A549 (cell line): ENCODE results near the gene PYGO1. TPM values are rescaled to one million over a fixed set of nuclear protein-coding genes. Genes with fewer than 3 reads are reported as not detected.
"Not testable (repeated sequence)": the region's sequence is repeated elsewhere in the genome, so short reads cannot be mapped to it uniquely, and the experiment has no call there.

Experiments used
- ATAC-seq, 2 experiments: fragments of 200-7000 bp in 1 of 2; fragments of >200 bp in 1 of 2; cut with Nextera tagmentation in 1 of 2; cut with Tn5 transposase in 1 of 2; 3 replicates each; pipeline versions ENCODE4 v1.8.0 to v1.9.1; 2018 to 2020; ENCODE audit warnings: mild to moderate bottlenecking in 1 of 2, moderate library complexity in 1 of 2
- CTCF ChIA-PET: fragments of 300-600 bp; sonication (Branson Sonifier 250); formaldehyde crosslinking; extraction: SDS; loops from one replicate; lab custom pipeline; 2021; ENCODE audit warnings: antibody characterized with exemption, inconsistent platforms; lab: Yijun Ruan, JAX
- POLR2A ChIA-PET: fragments of 350-600 bp; formaldehyde crosslinking; extraction: SDS; loops from one replicate; lab custom pipeline; 2021; ENCODE audit warnings: antibody characterized with exemption, inconsistent platforms; lab: Yijun Ruan, JAX
- DNase-seq, 2 experiments: peaks; one replicate each; pipeline versions ENCODE4 v3.0.0 to v3.0.0-alpha.2; 2011 to 2016; ENCODE audit warnings: low read depth in 1 of 2, low spot score in 1 of 2
- FAIRE-seq: peaks from 2 replicates; lab custom pipeline; 2011; peaks lifted over from hg19 to GRCh38; lab: Jason Lieb, UNC
- H3K27ac ChIP-seq, 2 experiments: fragments of >200 bp; sonication (Bioruptor Twin); formaldehyde crosslinking; 3 replicates each; pipeline ENCODE4 v1.5.1; 2016 to 2017
- H3K4me1 ChIP-seq: fragments of >200 bp; sonication (Bioruptor Twin); formaldehyde crosslinking; 3 replicates; pipeline ENCODE4 v1.6.1; 2016
- H3K4me2 ChIP-seq: fragments of >200 bp; sonication (Bioruptor Twin); formaldehyde crosslinking; 3 replicates; pipeline ENCODE4 v1.6.1; 2016
- H3K4me3 ChIP-seq: fragments of >200 bp; sonication (Bioruptor Twin); formaldehyde crosslinking; 3 replicates; pipeline ENCODE4 v1.5.1; 2016
- H3K9me3 ChIP-seq: fragments of >200 bp; sonication (Bioruptor Twin); formaldehyde crosslinking; 3 replicates; pipeline ENCODE4 v1.6.1; 2016
- BCL3 ChIP-seq: fragments of >200 bp; sonication (Bioruptor Twin); formaldehyde crosslinking; IDR thresholded peaks from 3 replicates; pipeline ENCODE4 v1.6.1; 2016
- CTCF ChIP-seq: fragments of >200 bp; sonication (Bioruptor Twin); formaldehyde crosslinking; IDR thresholded peaks from 3 replicates; pipeline ENCODE4 v1.5.1; 2016
- EP300 ChIP-seq, 2 experiments: fragments of >200 bp; sonication (Bioruptor Twin); formaldehyde crosslinking; IDR thresholded peaks; 2 replicates in 1 of 2; 3 replicates in 1 of 2; pipeline ENCODE4 v1.6.1; 2016 to 2017
- FOSL2 ChIP-seq, 2 experiments: fragments of 450-650 bp in 1 of 2; fragments of >200 bp in 1 of 2; sonication (Bioruptor Twin) in 1 of 2; formaldehyde crosslinking; IDR thresholded peaks; 2 replicates each; pipeline versions ENCODE4 v1.5.0 to v1.6.1; 2016 to 2020; ENCODE audit warnings: mild to moderate bottlenecking in 1 of 2, moderate library complexity in 1 of 2
- FOXS1 ChIP-seq: fragments of 250-450 bp; sonication (Bioruptor Pico); IDR thresholded peaks from 2 replicates; pipeline ENCODE4 v1.5.0; 2020; ENCODE audit warnings: mild to moderate bottlenecking, moderate library complexity
- GATA3 ChIP-seq: IDR thresholded peaks from 2 replicates; pipeline ENCODE4 v1.6.1; 2012; ENCODE audit warnings: borderline replicate concordance
- HDAC2 ChIP-seq: fragments of 200-600 bp; sonication (generic); IDR thresholded peaks from 2 replicates; pipeline ENCODE4 v1.6.1; 2016
- HES2 ChIP-seq: fragments of >200 bp; sonication (Bioruptor Twin); formaldehyde crosslinking; IDR thresholded peaks from 2 replicates; pipeline ENCODE4 v1.6.1; 2016
- HEYL ChIP-seq: fragments of 250-450 bp; sonication (Bioruptor Pico); IDR thresholded peaks from 2 replicates; pipeline ENCODE4 v1.8.0; 2021; ENCODE audit warnings: mild to moderate bottlenecking, moderate library complexity
- JUN ChIP-seq, 2 experiments: fragments of >200 bp; sonication (Bioruptor Twin); formaldehyde crosslinking; IDR thresholded peaks; 2 replicates in 1 of 2; 3 replicates in 1 of 2; pipeline ENCODE4 v1.6.1; 2016 to 2017
- MAFK ChIP-seq: fragments of 450-650 bp; IDR thresholded peaks from 2 replicates; pipeline ENCODE4 v1.6.1; 2014; ENCODE audit not compliant: partially characterized antibody
- NFE2L2 ChIP-seq: fragments of 150-350 bp; conservative IDR thresholded peaks from 2 replicates; pipeline ENCODE4 v1.6.1; 2014; ENCODE audit warnings: low read length
- NR3C1 ChIP-seq: fragments of >200 bp; sonication (Bioruptor Twin); formaldehyde crosslinking; IDR thresholded peaks from 3 replicates; pipeline ENCODE4 v1.6.1; 2017
- POLR2AphosphoS2 ChIP-seq: conservative IDR thresholded peaks from 2 replicates; pipeline ENCODE4 v1.6.1; 2012; ENCODE audit warnings: low read length, improper control_type of control experiment, inconsistent platforms
- RARB ChIP-seq: fragments of 250-450 bp; sonication (Bioruptor Pico); IDR thresholded peaks from 2 replicates; pipeline ENCODE4 v1.8.0; 2021; ENCODE audit warnings: mild to moderate bottlenecking, moderate library complexity
- RCOR1 ChIP-seq: fragments of 150-350 bp; IDR thresholded peaks from 2 replicates; pipeline ENCODE4 v1.6.1; 2014; ENCODE audit warnings: antibody characterized with exemption, low read length, low read depth
- RFX5 ChIP-seq: fragments of 450-650 bp; IDR thresholded peaks from 2 replicates; pipeline ENCODE4 v1.7.1; 2014; ENCODE audit warnings: antibody characterized with exemption, mild to moderate bottlenecking, moderate library complexity
- SMC3 ChIP-seq: fragments of >200 bp; sonication (Bioruptor Twin); formaldehyde crosslinking; IDR thresholded peaks from 3 replicates; pipeline ENCODE4 v1.6.1; 2018; ENCODE audit warnings: inconsistent platforms
- ZC3H11A ChIP-seq: fragments of 450-650 bp; IDR thresholded peaks from 2 replicates; pipeline ENCODE4 v1.6.1; 2014; ENCODE audit warnings: antibody characterized with exemption, mild to moderate bottlenecking
- WGBS: methylation state at CpG from one replicate; pipeline ENCODE4 v1.1.6; 2017; ENCODE audit errors: missing lambda C conversion rate; 5-methylcytosine and 5-hydroxymethylcytosine counted together
- polyA plus RNA-seq, 4 experiments: library from polyadenylated mRNA; depleted of rRNA in 3 of 4; stranded (reverse); fragments of >200 nt; fragmentation: RNase III in 1 of 4; extraction: RNeasy Plus Mini Kit Qiagen cat#74134 plus additional on column Dnase treatment in 1 of 4; gene quantifications; 2 replicates in 3 of 4; 3 replicates in 1 of 4; pipeline ENCODE4 v1.2.3, GENCODE V29; 2011 to 2017
- TF ChIP-seq, protein P1 (sequence below): fragments of 450-650 bp; IDR thresholded peaks from 2 replicates; pipeline ENCODE4 v1.6.1; 2014; ENCODE audit warnings: antibody characterized with exemption
- TF ChIP-seq, protein P2 (sequence below): fragments of 250-450 bp; sonication (Bioruptor Pico); IDR thresholded peaks from 2 replicates; pipeline ENCODE4 v1.5.0; 2020; ENCODE audit warnings: low read depth, mild to moderate bottlenecking, moderate library complexity

Gene PYGO1
- polyA plus RNA-seq, 2 of the 4 experiments (the other 2 are of a cell fraction): 6.6 to 13.9 TPM

DNA sequence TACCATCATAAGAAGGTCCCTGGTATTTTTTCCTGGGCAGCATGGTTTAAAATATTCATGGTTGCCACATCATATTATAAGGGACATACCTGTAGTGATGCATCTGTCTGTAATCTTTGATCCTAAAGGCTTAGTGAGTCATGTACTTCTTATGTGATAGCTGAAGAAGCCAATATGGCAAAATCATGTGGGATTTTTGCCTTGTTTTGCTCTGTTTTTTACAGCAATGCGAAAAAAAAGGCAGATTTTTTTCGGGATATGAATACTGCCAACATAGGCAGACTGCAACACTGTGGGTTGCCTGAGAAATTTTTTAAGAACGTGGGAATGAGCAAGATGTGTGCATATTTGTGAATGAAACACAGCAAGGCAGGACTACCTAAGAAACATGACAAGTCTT is 11.3 kb upstream of the PYGO1 start:
- no peak for ATAC-seq
- WGBS: 76% methylated on average over 3 of the region's 3 CpGs

DNA sequence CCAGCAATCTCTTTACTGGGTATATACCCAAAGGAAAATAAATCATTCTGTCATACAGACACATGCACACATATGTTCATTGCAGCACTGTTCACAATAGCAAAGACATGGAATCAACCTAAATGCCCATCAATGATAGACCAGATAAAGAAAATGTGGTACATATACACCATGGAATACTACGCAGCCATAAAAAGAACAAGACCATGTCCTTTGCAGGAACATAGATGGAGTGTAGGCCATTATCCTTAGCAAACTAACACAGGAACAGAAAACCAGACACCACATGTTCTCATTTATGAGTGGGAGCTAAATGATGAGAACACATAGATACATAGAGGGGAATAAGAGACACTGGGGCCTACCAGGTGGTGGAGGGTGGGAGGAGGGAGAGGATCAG is 4.9 kb upstream of the PYGO1 start:
- H3K4me2 ChIP-seq, H3K27ac ChIP-seq, ATAC-seq, H3K9me3 ChIP-seq, H3K4me3 ChIP-seq, FAIRE-seq, POLR2A ChIA-PET, H3K4me1 ChIP-seq, DNase-seq: not testable (repeated sequence)
- WGBS: 97% methylated on average over 1 of the region's 1 CpG
- CTCF ChIA-PET: interaction anchor here (1.6 kb wide), 1 partner anchor 251 kb away, joined by 3 read pairs; no protein-coding TSS in a partner anchor

More for the DNA sequence above, 11.3 kb upstream of the PYGO1 start:
- DNase-seq (no peak), FAIRE-seq (no peak)
- no peak overlapping the region for H3K4me3 ChIP-seq
- no peak overlapping the region for H3K4me2 ChIP-seq
- H3K9me3 ChIP-seq: no peaks in the 10 kb centered on the region
- TF ChIP-seq NR3C1 (no peak), GATA3 (no peak), JUN (IDR thresholded peaks at IDR 0.05) (no peak), BCL3 (no peak), RFX5 (no peak), EP300 (IDR thresholded peaks at IDR 0.05) (no peak), ZC3H11A (no peak), POLR2AphosphoS2 (no peak), FOSL2 (IDR thresholded peaks at IDR 0.05) (no peak), FOSL2 (CRISPR knock-in tag; IDR thresholded peaks at IDR 0.05) (no peak), RARB (CRISPR knock-in tag) (no peak), CTCF (no peak), RCOR1 (no peak), SMC3 (no peak), HEYL (CRISPR knock-in tag) (no peak), FOXS1 (CRISPR knock-in tag) (no peak), HDAC2 (no peak), HES2 (no peak)
- TF ChIP-seq, protein P1, sequence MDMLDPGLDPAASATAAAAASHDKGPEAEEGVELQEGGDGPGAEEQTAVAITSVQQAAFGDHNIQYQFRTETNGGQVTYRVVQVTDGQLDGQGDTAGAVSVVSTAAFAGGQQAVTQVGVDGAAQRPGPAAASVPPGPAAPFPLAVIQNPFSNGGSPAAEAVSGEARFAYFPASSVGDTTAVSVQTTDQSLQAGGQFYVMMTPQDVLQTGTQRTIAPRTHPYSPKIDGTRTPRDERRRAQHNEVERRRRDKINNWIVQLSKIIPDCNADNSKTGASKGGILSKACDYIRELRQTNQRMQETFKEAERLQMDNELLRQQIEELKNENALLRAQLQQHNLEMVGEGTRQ: no peak
- TF ChIP-seq, protein P2, sequence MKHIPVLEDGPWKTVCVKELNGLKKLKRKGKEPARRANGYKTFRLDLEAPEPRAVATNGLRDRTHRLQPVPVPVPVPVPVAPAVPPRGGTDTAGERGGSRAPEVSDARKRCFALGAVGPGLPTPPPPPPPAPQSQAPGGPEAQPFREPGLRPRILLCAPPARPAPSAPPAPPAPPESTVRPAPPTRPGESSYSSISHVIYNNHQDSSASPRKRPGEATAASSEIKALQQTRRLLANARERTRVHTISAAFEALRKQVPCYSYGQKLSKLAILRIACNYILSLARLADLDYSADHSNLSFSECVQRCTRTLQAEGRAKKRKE (CRISPR knock-in tag): no peak
- no peak overlapping the region for H3K27ac ChIP-seq
- ChIA-PET CTCF (interaction anchor here (1.0 to 1.7 kb wide), 2 partner anchors 11 to 13 kb away, joined by 3 to 6 read pairs; partner anchors contain the start of gene PYGO1), POLR2A (interaction anchor here (0.5 to 1.0 kb wide), 2 partner anchors 11 to 23 kb away, joined by 3 to 4 read pairs; partner anchors contain the start of gene PYGO1)
- H3K4me1 ChIP-seq: no peaks in the 10 kb centered on the region

DNA sequence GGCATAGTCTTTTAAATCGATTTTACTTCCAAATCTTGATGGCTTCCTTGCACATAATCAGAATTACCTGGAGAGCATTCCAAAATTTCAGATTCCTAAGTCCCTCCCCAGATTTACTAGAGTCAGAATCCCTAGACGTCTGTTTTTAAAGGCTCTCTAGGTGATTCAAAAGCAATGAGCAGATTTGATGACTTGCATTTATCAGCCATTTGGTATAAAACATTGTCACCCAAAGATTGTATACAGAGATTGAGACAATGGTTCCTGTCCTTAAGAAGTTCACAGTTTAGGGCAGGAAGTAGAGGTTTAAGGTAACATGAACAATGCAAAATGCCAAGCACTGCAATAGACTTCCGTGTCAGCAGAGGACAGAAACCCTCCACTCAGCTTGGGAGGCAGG is 2.6 kb upstream of the PYGO1 start:
- no peak for DNase-seq
- ChIA-PET POLR2A (no interaction called here), CTCF (interaction anchor here (0.6 kb wide), 1 partner anchor 219 kb away, joined by 3 read pairs; no protein-coding TSS in a partner anchor)
- no peak overlapping the region for H3K4me3 ChIP-seq
- 64% methylated on average over 3 of the region's 3 CpGs for WGBS
- peak; percentile 54 for FAIRE-seq
- no peak for ATAC-seq
- no peaks in the 10 kb centered on the region for H3K9me3 ChIP-seq
- H3K27ac ChIP-seq: no peak overlapping the region
- peaks cover 16% of the 10 kb centered on the region; the same call in 2 of the 3 replicates for H3K4me1 ChIP-seq
- no peak overlapping the region for H3K4me2 ChIP-seq
- TF ChIP-seq NFE2L2 (peak; percentile 76), MAFK (peak; percentile 85), HEYL (CRISPR knock-in tag) (no peak)
